ENCODE data around the gene PDE2A.

The PDE2A gene

GRCh38 chr11:72581067-72581466 is 93.2 kb downstream of the PDE2A start:
- Histone ChIP-seq H3K9me3 (ENCODE audit: insufficient read depth, low read length) (no peaks in the 10 kb centered on the region), H3K4me3 (ENCODE audit: insufficient read length, low read depth) (no peak overlapping the region), H3K27me3 (ENCODE audit: insufficient read depth, insufficient read length) (no peaks in the 10 kb centered on the region), H3K36me3 (ENCODE audit: insufficient read depth, insufficient read length, low read length) (no peaks in the 10 kb centered on the region), H3K4me1 (ENCODE audit: insufficient read depth, insufficient read length) (peaks cover 2% of the 10 kb centered on the region), H3K9ac (ENCODE audit: insufficient read length, low read depth) (no peak overlapping the region)
- TF ChIP-seq SUZ12 (IDR thresholded peaks at IDR 0.05; ENCODE audit: extremely low read depth, insufficient read depth, insufficient read length): no peak
- TF ChIP-seq ZNF274 (IDR thresholded peaks at IDR 0.05; ENCODE audit: low read depth, low read length): no peak
- TF ChIP-seq YY1 (IDR thresholded peaks at IDR 0.05; ENCODE audit: insufficient read depth, insufficient read length): no peak
- DNase-seq (ENCODE audit: low read depth, low spot score): no peak

- H3K9me3 ChIP-seq (ENCODE audit: insufficient read depth, low read length): no peaks in the 10 kb centered on the region
- H3K4me1 ChIP-seq (ENCODE audit: insufficient read depth, insufficient read length): no peaks in the 10 kb centered on the region
- H3K36me3 ChIP-seq (ENCODE audit: insufficient read depth, insufficient read length, low read length): no peaks in the 10 kb centered on the region
- no peak for TF ChIP-seq SUZ12 (IDR thresholded peaks at IDR 0.05; ENCODE audit: extremely low read depth, insufficient read depth, insufficient read length)
- TF ChIP-seq ZNF274 (IDR thresholded peaks at IDR 0.05; ENCODE audit: low read depth, low read length): no peak
- TF ChIP-seq YY1 (IDR thresholded peaks at IDR 0.05; ENCODE audit: insufficient read depth, insufficient read length): no peak
- H3K27me3 ChIP-seq (ENCODE audit: insufficient read depth, insufficient read length): no peaks in the 10 kb centered on the region
- no peak overlapping the region for H3K9ac ChIP-seq (ENCODE audit: insufficient read length, low read depth)
- no peak for DNase-seq (ENCODE audit: low read depth, low spot score)
- no peak overlapping the region for H3K4me3 ChIP-seq (ENCODE audit: insufficient read length, low read depth)
Observed at GRCh38 chr11:72580642-72580950, 93.6 kb downstream of the PDE2A start.

- TF ChIP-seq YY1 (IDR thresholded peaks at IDR 0.05; ENCODE audit: insufficient read depth, insufficient read length) (no peak), SUZ12 (IDR thresholded peaks at IDR 0.05; ENCODE audit: extremely low read depth, insufficient read depth, insufficient read length) (no peak), ZNF274 (IDR thresholded peaks at IDR 0.05; ENCODE audit: low read depth, low read length) (no peak)
- DNase-seq (ENCODE audit: low read depth, low spot score): no peak
- Histone ChIP-seq H3K9ac (ENCODE audit: insufficient read length, low read depth) (no peak overlapping the region), H3K9me3 (ENCODE audit: insufficient read depth, low read length) (no peaks in the 10 kb centered on the region), H3K27me3 (ENCODE audit: insufficient read depth, insufficient read length) (no peaks in the 10 kb centered on the region), H3K4me3 (ENCODE audit: insufficient read length, low read depth) (no peak overlapping the region), H3K36me3 (ENCODE audit: insufficient read depth, insufficient read length, low read length) (no peaks in the 10 kb centered on the region), H3K4me1 (ENCODE audit: insufficient read depth, insufficient read length) (no peaks in the 10 kb centered on the region)
Observed at GRCh38 chr11:72579816-72580641, 94.2 kb downstream of the PDE2A start.

GRCh38 chr11:72578991-72579815 is 95.0 kb downstream of the PDE2A start:
- no peaks in the 10 kb centered on the region for H3K27me3 ChIP-seq (ENCODE audit: insufficient read depth, insufficient read length)
- no peak for DNase-seq (ENCODE audit: low read depth, low spot score)
- H3K36me3 ChIP-seq (ENCODE audit: insufficient read depth, insufficient read length, low read length): no peaks in the 10 kb centered on the region
- no peak for TF ChIP-seq YY1 (IDR thresholded peaks at IDR 0.05; ENCODE audit: insufficient read depth, insufficient read length)
- TF ChIP-seq SUZ12 (IDR thresholded peaks at IDR 0.05; ENCODE audit: extremely low read depth, insufficient read depth, insufficient read length): no peak
- no peak for TF ChIP-seq ZNF274 (IDR thresholded peaks at IDR 0.05; ENCODE audit: low read depth, low read length)
- H3K4me1 ChIP-seq (ENCODE audit: insufficient read depth, insufficient read length): peaks cover 2% of the 10 kb centered on the region
- no peak overlapping the region for H3K4me3 ChIP-seq (ENCODE audit: insufficient read length, low read depth)
- no peaks in the 10 kb centered on the region for H3K9me3 ChIP-seq (ENCODE audit: insufficient read depth, low read length)
- H3K9ac ChIP-seq (ENCODE audit: insufficient read length, low read depth): no peak overlapping the region

- no peak for DNase-seq (ENCODE audit: low read depth, low spot score)
- H3K36me3 ChIP-seq (ENCODE audit: insufficient read depth, insufficient read length, low read length): no peaks in the 10 kb centered on the region
- peaks cover 2% of the 10 kb centered on the region for H3K4me1 ChIP-seq (ENCODE audit: insufficient read depth, insufficient read length)
- no peaks in the 10 kb centered on the region for H3K27me3 ChIP-seq (ENCODE audit: insufficient read depth, insufficient read length)
- TF ChIP-seq ZNF274 (IDR thresholded peaks at IDR 0.05; ENCODE audit: low read depth, low read length) (no peak), YY1 (IDR thresholded peaks at IDR 0.05; ENCODE audit: insufficient read depth, insufficient read length) (no peak)
- H3K4me3 ChIP-seq (ENCODE audit: insufficient read length, low read depth): no peak overlapping the region
- H3K9me3 ChIP-seq (ENCODE audit: insufficient read depth, low read length): no peaks in the 10 kb centered on the region
- no peak overlapping the region for H3K9ac ChIP-seq (ENCODE audit: insufficient read length, low read depth)
Observed at GRCh38 chr11:72578566-72578965, 95.7 kb downstream of the PDE2A start.

- H3K9me3 ChIP-seq (ENCODE audit: insufficient read depth, low read length): no peaks in the 10 kb centered on the region
- no peak for DNase-seq (ENCODE audit: low read depth, low spot score)
- H3K4me1 ChIP-seq (ENCODE audit: insufficient read depth, insufficient read length): peaks cover 2% of the 10 kb centered on the region
- H3K4me3 ChIP-seq (ENCODE audit: insufficient read length, low read depth): no peak overlapping the region
- H3K36me3 ChIP-seq (ENCODE audit: insufficient read depth, insufficient read length, low read length): no peaks in the 10 kb centered on the region
- H3K27me3 ChIP-seq (ENCODE audit: insufficient read depth, insufficient read length): no peaks in the 10 kb centered on the region
- H3K9ac ChIP-seq (ENCODE audit: insufficient read length, low read depth): no peak overlapping the region
- TF ChIP-seq YY1 (IDR thresholded peaks at IDR 0.05; ENCODE audit: insufficient read depth, insufficient read length): no peak
- no peak for TF ChIP-seq ZNF274 (IDR thresholded peaks at IDR 0.05; ENCODE audit: low read depth, low read length)
- TF ChIP-seq SUZ12 (IDR thresholded peaks at IDR 0.05; ENCODE audit: extremely low read depth, insufficient read depth, insufficient read length): no peak
Observed at GRCh38 chr11:72578051-72578450, 96.2 kb downstream of the PDE2A start.

GRCh38 chr11:72577271-72577721 is 96.9 kb downstream of the PDE2A start:
- TF ChIP-seq YY1 (IDR thresholded peaks at IDR 0.05; ENCODE audit: insufficient read depth, insufficient read length) (no peak), ZNF274 (IDR thresholded peaks at IDR 0.05; ENCODE audit: low read depth, low read length) (no peak), SUZ12 (IDR thresholded peaks at IDR 0.05; ENCODE audit: extremely low read depth, insufficient read depth, insufficient read length) (no peak)
- no peak overlapping the region for H3K9ac ChIP-seq (ENCODE audit: insufficient read length, low read depth)
- H3K27me3 ChIP-seq (ENCODE audit: insufficient read depth, insufficient read length): no peaks in the 10 kb centered on the region
- no peak for DNase-seq (ENCODE audit: low read depth, low spot score)
- H3K4me1 ChIP-seq (ENCODE audit: insufficient read depth, insufficient read length): peaks cover 2% of the 10 kb centered on the region
- H3K36me3 ChIP-seq (ENCODE audit: insufficient read depth, insufficient read length, low read length): no peaks in the 10 kb centered on the region
- no peak overlapping the region for H3K4me3 ChIP-seq (ENCODE audit: insufficient read length, low read depth)
- H3K9me3 ChIP-seq (ENCODE audit: insufficient read depth, low read length): no peaks in the 10 kb centered on the region

All from NT2/D1 (cell line).